Measurements from ENCODE around the gene WSCD1. TPM values are rescaled to one million over a fixed set of nuclear protein-coding genes. Genes with fewer than 3 reads are reported as not detected.

WSCD1 gene
- total RNA-seq, 1 donor: 0.18 TPM

GRCh38 chr17:6168296-6168695, 98.1 kb downstream of the WSCD1 start:
- H3K4me3 ChIP-seq (ENCODE audit: low read depth, low read length): no peak overlapping the region
- no peak for TF ChIP-seq CTCF (IDR thresholded peaks at IDR 0.05; ENCODE audit: insufficient read depth, low read length)
- DNase-seq (ENCODE audit: low read depth): no peak

GRCh38 chr17:6170349-6170748, 100.2 kb downstream of the WSCD1 start:
- no peak for DNase-seq (ENCODE audit: low read depth)
- H3K4me3 ChIP-seq (ENCODE audit: low read depth, low read length): no peak overlapping the region
- no peak for TF ChIP-seq CTCF (IDR thresholded peaks at IDR 0.05; ENCODE audit: insufficient read depth, low read length)

GRCh38 chr17:6172642-6173330, 102.6 kb downstream of the WSCD1 start:
- no peak for TF ChIP-seq CTCF (IDR thresholded peaks at IDR 0.05; ENCODE audit: insufficient read depth, low read length)
- H3K4me3 ChIP-seq (ENCODE audit: low read depth, low read length): no peak overlapping the region
- no peak for DNase-seq (ENCODE audit: low read depth)

GRCh38 chr17:6173653-6174052, 103.5 kb downstream of the WSCD1 start:
- H3K4me3 ChIP-seq (ENCODE audit: low read depth, low read length): no peak overlapping the region
- no peak for TF ChIP-seq CTCF (IDR thresholded peaks at IDR 0.05; ENCODE audit: insufficient read depth, low read length)
- no peak for DNase-seq (ENCODE audit: low read depth)
